Measurements from ENCODE around the gene SLC9A1. TPM values are rescaled to one million over a fixed set of nuclear protein-coding genes. Genes with fewer than 3 reads are reported as not detected.
"Not testable (repeated sequence)": the region's sequence is repeated elsewhere in the genome, so short reads cannot be mapped to it uniquely, and the experiment has no call there.

SLC9A1 gene
- total RNA-seq, 3 donors from 2014 or later, result 19.8 to 21.0 (median 19.8) TPM

DNA sequence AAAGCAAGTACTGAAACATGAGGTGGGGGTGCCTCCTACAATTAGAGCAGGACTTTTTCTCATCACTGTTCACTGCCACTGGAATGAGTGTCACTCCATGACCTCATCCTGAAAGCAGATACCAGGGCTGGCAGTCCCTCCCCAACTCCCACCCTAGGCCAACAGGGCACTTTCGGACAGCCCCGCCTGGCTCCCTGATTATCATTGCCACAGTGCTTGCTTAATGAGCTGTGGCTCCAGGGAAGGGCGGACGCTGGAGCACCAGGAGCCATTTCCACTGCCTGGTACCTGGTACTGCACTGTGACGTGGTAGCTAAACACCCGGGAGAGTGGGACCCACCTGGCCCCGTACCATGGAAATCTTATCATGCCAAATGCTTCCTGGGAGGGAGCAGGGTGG lies 22.3 kb downstream of the SLC9A1 start:
- DNase-seq (no peak), ATAC-seq (no peak)
- Mint-ChIP-seq H3K4me3 (no peak overlapping the region), H3K27me3 (ENCODE audit: low read depth) (no peaks in the 10 kb centered on the region), H3K4me1 (ENCODE audit: low read depth) (peaks cover 20% of the 10 kb centered on the region), H3K9me3 (no peaks in the 10 kb centered on the region), H3K36me3 (ENCODE audit: insufficient read depth) (peaks cover 3% of the 10 kb centered on the region)

DNA sequence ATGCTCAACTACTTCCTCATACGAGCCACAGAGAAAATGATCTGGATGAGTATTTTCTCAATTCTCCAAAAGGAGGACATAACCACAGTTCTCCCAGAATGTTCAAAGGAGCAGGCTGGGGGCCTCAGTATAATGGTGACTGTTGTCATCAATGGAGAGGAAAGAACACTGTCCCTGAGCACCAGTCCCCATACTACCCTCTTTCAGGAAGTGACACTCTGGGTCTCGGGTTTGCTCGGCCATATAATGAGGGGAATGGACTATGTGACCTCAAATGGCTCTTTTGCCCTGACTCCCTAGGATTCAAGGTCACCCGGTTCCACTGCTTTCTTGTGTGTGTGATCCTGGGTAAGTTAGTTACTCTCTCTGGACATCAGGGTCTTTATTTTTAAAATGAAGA lies 22.8 kb downstream of the SLC9A1 start:
- no peaks in the 10 kb centered on the region for H3K27me3 Mint-ChIP-seq (ENCODE audit: low read depth)
- DNase-seq, result no peak
- H3K4me3 Mint-ChIP-seq, result no peak overlapping the region
- ATAC-seq, result no peak
- H3K4me1 Mint-ChIP-seq (ENCODE audit: low read depth), result peaks cover 15% of the 10 kb centered on the region
- H3K36me3 Mint-ChIP-seq (ENCODE audit: insufficient read depth), result peaks cover 3% of the 10 kb centered on the region
- H3K9me3 Mint-ChIP-seq, result no peaks in the 10 kb centered on the region

DNA sequence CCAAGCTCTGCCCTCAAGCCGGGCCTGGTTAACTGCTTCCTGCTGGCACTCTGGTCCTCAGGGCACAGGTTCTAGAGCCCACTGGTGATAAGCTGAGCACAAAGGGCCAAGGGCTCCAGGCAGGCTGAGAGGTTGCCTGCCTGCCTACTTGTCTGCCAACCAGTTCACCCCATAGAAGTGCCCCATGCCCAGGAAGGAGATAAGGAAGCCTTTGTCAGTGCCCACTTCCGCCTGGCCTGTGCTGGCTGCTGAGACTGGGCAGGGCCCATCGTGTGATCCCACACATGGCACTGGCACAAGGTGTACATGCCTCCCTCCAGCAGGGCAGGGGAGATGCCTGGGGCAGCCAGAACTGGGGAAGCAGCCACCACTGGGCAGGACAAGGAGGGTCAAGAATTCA lies 24.1 kb downstream of the SLC9A1 start:
- H3K36me3 Mint-ChIP-seq (ENCODE audit: insufficient read depth), result peaks cover 5% of the 10 kb centered on the region
- H3K27me3 Mint-ChIP-seq (ENCODE audit: low read depth), result no peaks in the 10 kb centered on the region
- DNase-seq, result no peak
- peaks cover 4% of the 10 kb centered on the region for H3K4me1 Mint-ChIP-seq (ENCODE audit: low read depth)
- H3K4me3 Mint-ChIP-seq, result no peak overlapping the region
- no peaks in the 10 kb centered on the region for H3K9me3 Mint-ChIP-seq
- no peak for ATAC-seq

DNA sequence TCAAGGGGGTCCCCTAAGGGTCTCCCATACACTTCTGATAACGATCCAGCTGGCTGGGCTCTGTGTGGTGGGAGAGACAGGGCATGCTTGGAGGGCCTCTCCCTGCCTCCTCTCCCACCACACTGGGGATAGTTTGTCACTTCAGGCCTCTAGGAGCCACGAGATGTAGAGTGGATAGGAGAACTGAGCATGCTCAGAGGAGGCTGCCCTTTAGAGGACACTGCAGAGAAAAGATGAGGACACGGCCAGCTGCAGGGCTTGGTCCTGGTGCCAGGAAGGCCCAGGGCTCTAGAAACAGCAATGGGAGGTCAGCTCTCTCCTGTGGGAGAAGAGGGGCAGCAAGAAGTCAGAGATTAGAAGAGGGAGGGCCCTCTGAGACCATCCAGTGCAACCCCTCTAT lies 25.7 kb downstream of the SLC9A1 start:
- no peaks in the 10 kb centered on the region for H3K4me1 Mint-ChIP-seq (ENCODE audit: low read depth)
- peaks cover 3% of the 10 kb centered on the region for H3K36me3 Mint-ChIP-seq (ENCODE audit: insufficient read depth)
- no peaks in the 10 kb centered on the region for H3K9me3 Mint-ChIP-seq
- no peak for ATAC-seq
- H3K27me3 Mint-ChIP-seq (ENCODE audit: low read depth), result no peaks in the 10 kb centered on the region
- no peak overlapping the region for H3K4me3 Mint-ChIP-seq
- no peak for DNase-seq

DNA sequence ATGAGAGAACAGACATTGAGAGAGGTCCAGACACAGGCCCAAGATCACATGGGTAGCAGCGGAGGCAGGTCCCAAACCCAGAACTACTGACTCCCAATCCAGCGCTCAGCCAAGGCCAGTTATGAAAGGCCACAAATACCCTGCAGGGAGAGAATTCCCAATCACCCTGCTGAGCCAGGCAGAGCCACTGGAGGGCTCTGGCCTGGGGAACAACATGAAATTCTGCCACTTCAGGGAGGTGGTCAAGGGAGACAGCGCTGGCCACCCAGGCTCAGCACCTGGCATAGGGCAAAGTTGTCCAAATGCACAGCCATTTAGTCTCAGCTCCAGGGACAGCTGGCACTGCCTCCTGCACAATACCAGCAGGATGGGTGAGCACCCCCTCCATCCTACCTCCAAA lies 27.5 kb downstream of the SLC9A1 start:
- Mint-ChIP-seq H3K9me3 (no peaks in the 10 kb centered on the region), H3K27me3 (ENCODE audit: low read depth) (no peaks in the 10 kb centered on the region), H3K4me3 (no peak overlapping the region), H3K36me3 (ENCODE audit: insufficient read depth) (peaks cover 2% of the 10 kb centered on the region), H3K4me1 (ENCODE audit: low read depth) (no peaks in the 10 kb centered on the region)
- DNase-seq (no peak), ATAC-seq (no peak)

DNA sequence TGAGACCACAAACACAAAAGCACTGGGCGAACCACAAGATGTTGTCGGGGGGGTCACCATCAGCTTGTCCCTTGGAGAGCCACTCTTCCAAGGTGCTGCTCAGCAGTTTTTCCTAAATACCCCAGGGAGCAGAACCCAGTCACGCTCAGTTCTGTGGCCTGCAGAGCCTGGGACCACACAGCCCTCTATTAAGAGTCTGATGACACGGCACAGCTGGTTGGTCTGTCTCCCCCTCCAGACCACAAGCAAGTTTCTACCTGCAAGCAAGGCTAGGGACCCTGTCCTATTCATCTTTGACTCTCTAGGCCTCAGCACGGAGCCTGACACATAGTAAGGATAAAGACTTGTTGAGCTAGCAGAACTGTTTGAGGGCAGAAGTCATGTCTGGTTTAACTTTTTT lies 28.5 kb downstream of the SLC9A1 start:
- ATAC-seq (no peak), DNase-seq (no peak)
- Mint-ChIP-seq H3K27me3 (ENCODE audit: low read depth) (no peaks in the 10 kb centered on the region), H3K9me3 (no peaks in the 10 kb centered on the region), H3K4me3 (no peak overlapping the region), H3K36me3 (ENCODE audit: insufficient read depth) (peaks cover 2% of the 10 kb centered on the region), H3K4me1 (ENCODE audit: low read depth) (no peaks in the 10 kb centered on the region)

DNA sequence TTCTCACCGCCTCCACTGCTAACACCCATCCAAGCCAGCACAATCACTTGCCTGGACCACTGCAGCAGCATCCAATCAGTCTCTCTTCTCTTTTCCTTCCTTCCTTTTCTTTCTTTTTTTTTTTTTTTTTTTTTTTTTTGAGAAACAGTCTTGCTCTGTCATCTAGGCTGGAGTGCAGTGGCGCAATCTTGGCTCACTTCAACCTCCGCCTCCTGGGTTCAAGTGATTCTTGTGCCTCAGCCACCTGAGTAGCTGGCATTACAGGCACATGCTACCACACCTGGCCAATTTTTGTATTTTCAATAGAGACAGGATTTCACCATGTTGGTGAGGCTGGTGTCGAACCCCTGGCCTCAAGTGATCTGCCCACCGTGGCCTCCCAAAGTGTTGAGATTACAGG lies 29.8 kb downstream of the SLC9A1 start:
- H3K4me1 Mint-ChIP-seq (ENCODE audit: low read depth); DNase-seq; H3K36me3 Mint-ChIP-seq (ENCODE audit: insufficient read depth); H3K27me3 Mint-ChIP-seq (ENCODE audit: low read depth); H3K9me3 Mint-ChIP-seq; ATAC-seq; H3K4me3 Mint-ChIP-seq: not testable (repeated sequence)

DNA sequence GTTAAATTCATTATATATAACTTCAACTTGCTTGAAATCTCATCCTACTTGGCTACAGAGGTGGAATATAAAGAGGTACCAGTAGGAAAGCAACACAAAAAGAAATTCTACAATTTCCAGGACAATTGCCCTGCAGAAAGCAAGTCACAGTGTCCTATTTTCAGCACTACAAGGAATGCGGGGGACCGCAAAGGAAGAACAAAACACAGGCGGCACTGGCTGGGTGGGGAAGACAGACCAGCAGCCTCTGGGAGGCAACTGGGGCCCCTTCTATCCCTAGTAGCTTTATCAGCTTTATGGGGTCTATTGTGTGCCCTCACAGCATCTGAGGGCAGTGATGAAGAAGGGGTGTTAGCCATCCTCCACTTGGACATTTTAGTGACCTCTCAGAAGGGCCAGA lies 30.5 kb downstream of the SLC9A1 start:
- Mint-ChIP-seq H3K4me1 (ENCODE audit: low read depth) (no peaks in the 10 kb centered on the region), H3K9me3 (no peaks in the 10 kb centered on the region), H3K36me3 (ENCODE audit: insufficient read depth) (peaks cover 3% of the 10 kb centered on the region), H3K27me3 (ENCODE audit: low read depth) (no peaks in the 10 kb centered on the region), H3K4me3 (no peak overlapping the region)
- no peak for ATAC-seq
- DNase-seq, result no peak

DNA sequence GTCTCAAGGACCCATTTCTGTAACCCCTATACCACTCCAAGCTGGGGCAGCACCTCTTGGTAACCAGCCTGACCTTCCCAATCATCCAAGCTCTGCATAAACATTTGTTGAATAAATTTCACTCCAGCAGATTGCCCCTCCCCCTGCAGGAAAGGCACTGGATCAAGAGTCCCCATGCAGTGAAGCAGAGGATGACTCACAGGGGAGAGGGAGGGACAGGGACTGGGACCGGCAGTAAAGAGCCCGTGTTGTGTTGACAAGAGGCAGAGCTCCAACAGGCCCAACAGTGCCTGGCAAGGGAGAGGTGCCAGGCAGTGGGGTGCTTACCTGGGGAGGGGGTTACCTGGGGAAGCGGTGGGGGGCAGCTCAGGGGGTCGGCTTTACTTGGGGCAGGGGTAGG lies 32.3 kb downstream of the SLC9A1 start:
- H3K9me3 Mint-ChIP-seq, result no peaks in the 10 kb centered on the region
- no peak for ATAC-seq
- no peaks in the 10 kb centered on the region for H3K27me3 Mint-ChIP-seq (ENCODE audit: low read depth)
- DNase-seq, result no peak
- peaks cover 3% of the 10 kb centered on the region for H3K36me3 Mint-ChIP-seq (ENCODE audit: insufficient read depth)
- no peak overlapping the region for H3K4me3 Mint-ChIP-seq
- H3K4me1 Mint-ChIP-seq (ENCODE audit: low read depth), result no peaks in the 10 kb centered on the region

DNA sequence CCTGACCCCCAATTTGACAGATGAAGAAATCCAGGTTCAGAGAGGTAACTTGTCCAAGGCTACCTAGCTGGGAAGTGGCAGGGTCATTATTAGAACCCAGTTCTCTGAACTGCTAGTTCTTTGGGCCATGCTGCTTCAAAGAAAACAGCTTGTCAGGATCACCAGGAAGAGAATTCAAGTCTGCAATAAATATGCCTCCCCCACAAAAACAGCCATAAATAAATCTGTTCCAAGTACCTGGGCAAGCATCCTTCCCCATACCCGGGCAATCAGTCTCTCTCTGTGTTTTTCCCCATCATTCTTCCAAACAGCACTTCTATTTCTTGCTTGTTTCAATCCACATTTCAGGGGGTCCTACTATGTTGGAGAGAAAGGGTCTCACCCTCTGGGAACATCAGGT lies 34.1 kb downstream of the SLC9A1 start:
- ATAC-seq (no peak), DNase-seq (no peak)
- no peaks in the 10 kb centered on the region for H3K9me3 Mint-ChIP-seq
- peaks cover 6% of the 10 kb centered on the region for H3K4me1 Mint-ChIP-seq (ENCODE audit: low read depth)
- H3K4me3 Mint-ChIP-seq, result no peak overlapping the region
- H3K36me3 Mint-ChIP-seq (ENCODE audit: insufficient read depth), result peaks cover 4% of the 10 kb centered on the region
- H3K27me3 Mint-ChIP-seq (ENCODE audit: low read depth), result no peaks in the 10 kb centered on the region

DNA sequence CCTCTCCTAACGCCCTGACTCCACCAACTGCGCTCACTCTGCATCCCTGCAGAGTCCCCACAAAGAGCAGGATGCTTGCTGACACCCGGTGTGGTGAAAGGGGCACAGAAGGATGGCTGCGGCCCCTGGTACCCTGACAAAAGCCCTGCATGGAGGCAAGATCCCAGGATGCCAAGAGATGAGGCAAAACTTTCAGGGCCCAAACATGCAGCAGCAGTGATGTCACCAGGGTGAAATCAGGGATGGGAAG lies 36.6 kb downstream of the SLC9A1 start:
- no peak overlapping the region for H3K4me3 Mint-ChIP-seq
- no peaks in the 10 kb centered on the region for H3K27me3 Mint-ChIP-seq (ENCODE audit: low read depth)
- peaks cover 8% of the 10 kb centered on the region for H3K36me3 Mint-ChIP-seq (ENCODE audit: insufficient read depth)
- DNase-seq (no peak), ATAC-seq (no peak)
- H3K9me3 Mint-ChIP-seq, result no peaks in the 10 kb centered on the region
- H3K4me1 Mint-ChIP-seq (ENCODE audit: low read depth), result peaks cover 26% of the 10 kb centered on the region

DNA sequence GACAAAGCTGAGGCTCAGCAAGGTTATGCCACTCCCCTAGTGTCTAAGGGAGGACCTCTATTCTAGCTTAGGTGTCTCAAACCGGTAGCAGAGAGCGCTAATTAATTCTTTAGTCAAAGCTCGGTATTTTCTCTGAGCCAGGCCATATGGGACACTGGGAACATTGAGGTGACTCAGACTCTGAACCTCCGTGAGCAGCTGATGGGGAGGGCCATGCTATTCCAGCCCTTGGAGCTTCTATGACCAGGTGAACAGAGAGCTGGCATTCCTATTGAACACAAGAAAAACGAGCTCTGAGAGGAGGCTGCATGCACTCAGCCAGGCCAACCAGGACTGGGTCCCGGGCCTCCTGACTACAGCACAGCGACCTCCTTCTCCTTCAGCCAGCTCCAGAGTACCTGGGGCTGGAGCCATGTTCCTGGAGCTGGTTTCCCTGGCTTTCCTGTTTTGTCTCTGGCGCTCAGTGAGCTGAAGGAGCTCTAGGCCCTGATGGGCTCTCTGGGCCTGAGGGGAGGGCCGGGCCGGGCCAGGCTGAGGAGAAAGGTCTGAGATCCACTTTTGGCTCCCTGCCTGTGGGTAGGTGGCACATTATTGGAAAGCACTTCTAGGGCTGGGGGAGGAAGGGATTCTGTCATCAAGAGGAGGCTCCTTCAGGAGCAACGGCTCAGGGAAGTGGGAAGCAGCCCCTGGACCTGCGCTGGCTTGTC lies 37.0 kb downstream of the SLC9A1 start:
- Mint-ChIP-seq H3K4me1 (ENCODE audit: low read depth) (peaks cover 30% of the 10 kb centered on the region), H3K36me3 (ENCODE audit: insufficient read depth) (peaks cover 8% of the 10 kb centered on the region), H3K4me3 (no peak overlapping the region), H3K27me3 (ENCODE audit: low read depth) (no peaks in the 10 kb centered on the region), H3K9me3 (no peaks in the 10 kb centered on the region)
- no peak for ATAC-seq
- DNase-seq, result no peak

DNA sequence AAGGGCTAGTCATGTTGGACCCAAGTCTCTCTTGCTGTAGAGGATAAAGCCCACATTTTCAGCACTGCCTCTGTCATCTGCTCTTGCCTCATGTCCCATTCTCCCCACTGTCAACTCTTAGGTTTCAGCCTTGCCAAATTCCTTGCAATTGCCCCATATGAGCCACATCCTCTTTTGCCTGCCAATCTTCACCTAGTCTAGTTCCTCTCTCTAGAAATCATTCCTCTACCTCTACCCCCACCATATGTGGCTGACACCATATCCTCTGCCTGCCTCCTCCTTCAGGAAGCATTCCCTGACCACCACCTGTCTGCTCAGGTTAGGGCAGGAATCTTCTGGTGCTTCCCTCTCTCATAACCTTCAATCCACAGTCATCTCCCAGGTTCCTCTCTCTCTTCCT lies 38.2 kb downstream of the SLC9A1 start:
- Mint-ChIP-seq H3K4me1 (ENCODE audit: low read depth) (peaks cover 38% of the 10 kb centered on the region), H3K4me3 (no peak overlapping the region)

DNA sequence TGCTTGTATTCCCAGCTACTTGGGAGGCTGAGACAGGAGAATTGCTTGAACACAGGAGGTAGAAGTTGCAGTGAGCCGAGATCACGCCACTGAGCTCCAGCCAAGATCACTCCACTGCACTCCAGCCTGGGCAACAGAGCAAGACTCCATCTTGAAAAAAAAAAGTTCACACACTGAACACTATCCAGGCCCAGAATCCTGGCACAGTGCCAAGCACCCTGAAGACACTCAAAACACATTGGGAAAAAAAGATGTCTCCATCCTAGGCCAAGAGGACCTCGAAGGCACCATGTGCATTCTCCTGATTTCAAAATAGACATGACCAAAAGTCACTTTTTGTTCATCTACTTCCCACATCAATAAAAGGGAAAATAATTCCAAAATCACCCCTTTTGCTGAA lies 38.7 kb downstream of the SLC9A1 start:
- H3K4me3 Mint-ChIP-seq, result no peak overlapping the region
- H3K9me3 Mint-ChIP-seq, result no peaks in the 10 kb centered on the region
- DNase-seq (no peak), ATAC-seq (no peak)
- peaks cover 40% of the 10 kb centered on the region for H3K4me1 Mint-ChIP-seq (ENCODE audit: low read depth)
- H3K36me3 Mint-ChIP-seq (ENCODE audit: insufficient read depth), result peaks cover 14% of the 10 kb centered on the region
- H3K27me3 Mint-ChIP-seq (ENCODE audit: low read depth), result no peaks in the 10 kb centered on the region

More for the DNA sequence above, 38.2 kb downstream of the SLC9A1 start:
- Mint-ChIP-seq H3K27me3 (ENCODE audit: low read depth) (no peaks in the 10 kb centered on the region), H3K36me3 (ENCODE audit: insufficient read depth) (peaks cover 14% of the 10 kb centered on the region), H3K9me3 (no peaks in the 10 kb centered on the region)
- DNase-seq, result no peak
- no peak for ATAC-seq

DNA sequence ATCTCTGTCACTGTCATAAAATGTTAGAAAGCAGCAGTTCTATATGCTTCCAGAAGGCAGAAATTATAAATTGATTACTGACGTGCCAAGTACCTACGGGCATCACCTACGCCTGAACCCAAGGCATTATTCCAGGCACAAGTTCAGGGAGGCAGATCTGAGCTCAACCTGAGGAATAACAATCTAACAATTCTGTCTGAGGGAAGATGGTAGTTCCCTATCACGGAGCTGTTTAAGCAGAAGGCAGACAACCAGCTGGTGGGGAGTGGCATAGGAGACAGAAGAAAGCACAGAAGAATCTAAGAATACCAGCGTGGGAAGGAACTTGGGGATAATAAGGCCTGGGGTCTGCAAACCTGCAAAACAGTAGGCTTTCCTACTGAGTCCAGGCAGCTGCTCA lies 40.4 kb downstream of the SLC9A1 start:
- H3K4me1 Mint-ChIP-seq (ENCODE audit: low read depth), result peaks cover 45% of the 10 kb centered on the region

DNA sequence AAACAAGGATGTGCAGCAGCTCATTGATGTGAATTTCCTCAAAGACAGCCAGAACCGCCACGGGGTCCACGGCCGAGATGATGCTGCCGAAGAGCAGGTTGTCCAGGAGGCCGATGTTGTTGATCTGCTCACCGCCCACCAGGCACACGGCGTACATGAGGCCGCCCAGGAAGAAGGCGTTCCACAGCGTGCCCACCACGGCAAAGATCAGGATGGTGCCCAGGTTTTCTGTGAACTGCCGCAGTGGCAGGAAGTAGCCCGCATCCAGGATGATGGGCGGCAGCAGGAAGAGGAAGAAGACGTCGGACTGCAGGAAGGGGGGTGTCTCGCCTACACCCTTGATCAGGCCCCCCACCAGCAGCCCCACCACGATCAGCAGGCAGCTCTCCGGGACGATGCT lies 41.1 kb downstream of the SLC9A1 start:
- H3K4me1 Mint-ChIP-seq (ENCODE audit: low read depth), result peaks cover 49% of the 10 kb centered on the region
- no peak for ATAC-seq

More for the DNA sequence above, 40.4 kb downstream of the SLC9A1 start:
- DNase-seq (no peak), ATAC-seq (no peak)
- H3K27me3 Mint-ChIP-seq (ENCODE audit: low read depth), result no peaks in the 10 kb centered on the region
- no peak overlapping the region for H3K4me3 Mint-ChIP-seq
- H3K36me3 Mint-ChIP-seq (ENCODE audit: insufficient read depth), result peaks cover 12% of the 10 kb centered on the region
- H3K9me3 Mint-ChIP-seq, result no peaks in the 10 kb centered on the region

More for the DNA sequence above, 41.1 kb downstream of the SLC9A1 start:
- no peak for DNase-seq
- peak overlapping the region; percentile 16 for H3K4me3 Mint-ChIP-seq
- peaks cover 12% of the 10 kb centered on the region for H3K36me3 Mint-ChIP-seq (ENCODE audit: insufficient read depth)
- no peaks in the 10 kb centered on the region for H3K27me3 Mint-ChIP-seq (ENCODE audit: low read depth)
- no peaks in the 10 kb centered on the region for H3K9me3 Mint-ChIP-seq
